GM21367 (cell line): ENCODE measurements around the gene KLK7.

Experiments used
- ATAC-seq: cut with Tn5 transposase; IDR thresholded peaks from one replicate; pipeline ENCODE4 v1.9.1; 2021; ENCODE audit not compliant: unreplicated experiment

The KLK7 gene

DNA sequence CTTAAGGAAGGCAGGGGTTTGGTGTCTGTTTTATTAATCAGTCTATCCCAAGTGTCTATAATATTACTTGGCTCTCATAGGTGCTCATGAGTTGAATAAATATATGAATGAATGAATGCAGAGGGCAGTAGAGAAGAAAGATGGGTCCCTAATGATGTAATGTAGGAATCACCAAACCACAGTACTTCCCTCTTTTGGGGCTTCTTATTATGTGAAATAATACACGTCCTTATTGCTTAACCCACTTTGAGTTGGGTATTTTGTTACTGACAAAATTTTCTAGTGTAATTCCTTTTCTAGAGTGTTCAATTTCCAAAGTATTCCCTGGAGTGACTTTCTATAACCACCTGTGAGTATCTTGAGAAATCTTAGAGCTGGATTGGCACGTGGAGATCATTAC lies 44.1 kb downstream of the KLK7 start:
- no peak for ATAC-seq

DNA sequence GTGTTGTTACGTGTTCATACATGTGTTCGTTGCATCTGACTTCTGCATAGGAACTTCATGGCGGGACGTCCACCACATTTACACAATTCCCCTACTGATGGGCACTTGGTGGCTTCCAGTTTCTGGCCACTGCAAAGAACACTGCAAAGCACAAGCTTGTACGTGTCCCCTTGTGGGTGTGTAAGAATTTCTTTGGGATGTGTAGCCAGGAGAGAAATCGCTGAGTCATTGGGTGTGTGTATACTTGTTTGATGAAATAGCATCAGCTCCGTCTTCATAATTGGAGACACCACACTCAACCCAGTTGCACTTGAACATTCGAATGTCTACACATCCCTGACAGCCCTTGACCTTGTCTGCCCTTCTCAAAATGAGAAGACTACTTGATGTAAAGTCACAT lies 50.1 kb downstream of the KLK7 start:
- ATAC-seq = no peak

DNA sequence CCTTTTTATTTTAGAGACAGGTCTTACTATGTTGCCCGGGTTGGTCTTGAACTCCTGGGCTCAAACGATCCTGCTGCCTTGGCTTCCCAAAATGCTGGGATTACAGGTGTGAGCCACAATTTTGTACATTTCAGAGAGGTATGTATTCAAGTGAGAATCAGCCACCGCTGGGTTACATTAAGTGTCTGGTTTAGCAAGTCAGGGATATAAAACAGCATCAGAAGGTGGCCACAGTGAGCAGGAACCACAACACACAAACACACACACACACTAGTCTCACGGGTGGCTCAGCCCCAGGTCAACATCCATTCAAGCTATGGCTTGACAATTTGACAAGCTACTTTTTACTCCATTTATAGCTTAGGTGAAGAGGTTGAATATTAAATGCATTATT lies 51.0 kb downstream of the KLK7 start:
- ATAC-seq = no peak

DNA sequence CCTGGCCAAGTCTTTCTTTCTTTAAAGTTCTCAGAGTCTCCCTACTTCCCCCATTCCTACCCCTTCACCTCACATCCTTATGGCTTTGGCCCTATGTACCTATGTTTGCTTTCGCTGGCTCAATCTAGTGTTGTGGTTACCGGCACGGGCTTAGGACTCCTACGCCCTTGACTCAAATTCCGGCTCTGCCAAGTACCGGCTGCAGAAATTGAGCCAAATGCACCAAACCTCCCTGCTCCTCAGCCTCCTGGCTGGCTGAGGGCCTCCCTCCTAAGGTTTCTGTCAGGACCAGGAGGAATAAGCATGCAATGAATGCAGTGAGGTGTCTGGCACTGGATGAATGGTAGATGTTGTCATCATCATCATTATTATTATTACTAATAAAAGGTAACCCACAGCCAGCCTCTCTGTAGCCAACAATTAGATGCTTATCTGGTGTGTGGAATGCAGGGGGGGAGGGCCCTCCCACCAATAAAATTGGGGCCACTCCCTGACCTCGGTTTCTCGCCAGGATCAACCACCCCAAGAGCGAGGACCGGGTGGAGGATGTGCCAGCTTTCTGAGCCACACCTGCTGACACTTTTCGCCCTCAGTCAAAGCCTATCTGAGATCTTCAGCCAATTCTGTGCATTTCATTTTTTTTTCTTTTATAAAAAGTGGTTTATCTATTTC lies 51.6 kb downstream of the KLK7 start:
- no peak for ATAC-seq

DNA sequence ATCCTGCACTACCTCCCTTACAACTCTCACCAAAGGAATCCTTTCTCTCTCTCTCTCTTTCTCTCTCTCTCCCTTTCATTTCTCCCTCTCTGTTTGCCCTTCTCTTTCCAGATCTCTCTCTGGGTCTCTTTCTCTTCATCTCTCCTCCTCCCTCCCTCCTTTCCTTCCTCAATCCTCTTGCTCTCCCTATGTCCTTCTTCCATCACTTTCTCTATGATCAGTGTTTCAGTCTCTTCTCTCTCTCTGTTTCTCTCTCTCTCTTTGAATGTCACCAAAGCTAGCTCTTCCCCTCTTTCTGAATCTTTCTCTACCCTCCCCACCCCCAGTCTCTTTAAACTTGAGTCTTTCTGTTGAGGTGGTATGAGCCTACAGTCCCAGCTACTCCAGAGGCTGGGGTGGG lies 52.7 kb downstream of the KLK7 start:
- no peak for ATAC-seq

DNA sequence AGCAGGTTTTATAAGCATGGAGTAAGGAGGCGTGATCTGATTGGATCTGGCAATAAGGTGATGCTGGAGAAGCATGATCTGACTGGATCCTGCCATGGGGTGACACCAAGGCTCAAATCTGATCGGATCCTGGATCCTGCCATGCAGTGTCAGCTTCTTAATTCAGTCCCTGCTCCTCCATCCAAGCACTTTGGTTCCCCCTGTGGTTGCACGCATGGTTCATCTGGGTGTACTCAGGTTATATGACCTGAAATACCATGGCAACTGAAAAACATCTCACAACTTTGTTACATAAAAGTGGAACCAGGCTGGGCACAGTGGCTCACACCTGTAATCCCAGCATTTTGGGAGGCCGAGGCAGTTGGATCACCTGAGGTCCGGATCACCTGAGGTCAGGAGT lies 54.9 kb downstream of the KLK7 start:
- ATAC-seq = no peak
